ENCODE results near the gene KDM4D. TPM values are rescaled to one million over a fixed set of nuclear protein-coding genes. Genes with fewer than 3 reads are reported as not detected.

KDM4D gene
- total and polyA plus RNA-seq, 2 of the 8 experiments (the other 6 are each of a cell fraction or from before 2014, with no cell fraction given) = 1.5 to 4.5 TPM

- Histone ChIP-seq H3K4me2 (ENCODE audit: insufficient read depth in 1 of 2, low read depth in 2 of 2, low read length in 2 of 2) (no peak overlapping the region), H2BK5ac (ENCODE audit: low read depth, low read length) (no peak overlapping the region)
These were observed 47.3 kb upstream of the KDM4D start for GRCh38 chr11:94926271-94926625.

More at GRCh38 chr11:94926271-94926625, 47.3 kb upstream of the KDM4D start:
- ChIA-PET POLR2A (ENCODE audit: partially characterized antibody) (no interaction called here), CTCF (ENCODE audit: partially characterized antibody) (interaction anchor here (0.8 to 1.4 kb wide), 2 partner anchors 34 to 226 kb away, joined by 3 read pairs; no protein-coding TSS in a partner anchor)
- Histone ChIP-seq H3K23ac (ENCODE audit: insufficient read length) (no peak overlapping the region), H4K5ac (ENCODE audit: insufficient read length, low read depth, low read length) (no peak overlapping the region), H4K8ac (ENCODE audit: extremely low read depth, insufficient read depth, low read length) (no peak overlapping the region), H2BK12ac (ENCODE audit: low read depth, low read length) (no peak overlapping the region), H4K91ac (replicated peaks; ENCODE audit: insufficient read length, low read length) (no peak overlapping the region), H2BK120ac (replicated peaks; ENCODE audit: low read depth, low read length) (no peak overlapping the region), H3K36me3 (ENCODE audit: control insufficient read depth in 2 of 4, insufficient read depth in 4 of 4, low read length in 3 of 4) (no peaks in the 10 kb centered on the region), H2BK20ac (ENCODE audit: low read length) (no peak overlapping the region), H3K79me1 (ENCODE audit: low read depth, low read length) (no peaks in the 10 kb centered on the region), H3K9me3 (ENCODE audit: insufficient read depth in 2 of 2, low read depth in 1 of 2, low read length in 1 of 2) (no peaks in the 10 kb centered on the region), H3K14ac (ENCODE audit: insufficient read length) (no peak overlapping the region), H3K4ac (replicated peaks; ENCODE audit: insufficient read length, low read depth, low read length) (no peak overlapping the region), H3K18ac (ENCODE audit: extremely low read depth, low read length) (no peak overlapping the region), H3K9ac (replicated peaks in 1 of 4; ENCODE audit: extremely low read depth in 1 of 4, low read depth in 3 of 4, low read length in 3 of 4) (no peak overlapping the region), H3K4me1 (replicated peaks in 1 of 4; ENCODE audit: control insufficient read depth in 3 of 4, insufficient read depth in 4 of 4, low read length in 3 of 4) (no peaks in the 10 kb centered on the region), H3K27me3 (replicated peaks in 1 of 4; ENCODE audit: control insufficient read depth in 3 of 4, extremely low read depth in 1 of 4, insufficient read depth in 3 of 4, low read length in 3 of 4) (no peaks in the 10 kb centered on the region), H2AFZ (ENCODE audit: low read length) (no peak overlapping the region; the same call in 1 of the 2 replicates), H3K4me3 (ENCODE audit: extremely low read depth in 1 of 4, insufficient read depth in 2 of 4, low read depth in 3 of 4, low read length in 4 of 4) (no peak overlapping the region), H4K20me1 (replicated peaks in 1 of 2; ENCODE audit: control insufficient read depth in 1 of 2, insufficient read depth in 2 of 2, low read length in 2 of 2) (no peaks in the 10 kb centered on the region), H3K56ac (replicated peaks; ENCODE audit: insufficient read length, low read depth, low read length) (no peak overlapping the region), H2BK15ac (ENCODE audit: low read length) (no peak overlapping the region), H3K23me2 (ENCODE audit: low read depth, low read length) (no peaks in the 10 kb centered on the region), H2AK5ac (ENCODE audit: low read depth, low read length) (no peak overlapping the region), H3K27ac (ENCODE audit: low read depth, low read length) (no peak overlapping the region), H3K79me2 (ENCODE audit: control insufficient read depth in 1 of 2, insufficient read depth in 2 of 2, low read length in 2 of 2) (no peaks in the 10 kb centered on the region)
- TF ChIP-seq TEAD4 (IDR thresholded peaks at IDR 0.05; ENCODE audit: low read depth, low read length) (no peak), SIRT6 (IDR thresholded peaks at IDR 0.05; ENCODE audit: low read length) (no peak), JUND (IDR thresholded peaks at IDR 0.05; ENCODE audit: low read length) (no peak), SP4 (IDR thresholded peaks at IDR 0.05; ENCODE audit: low read length) (no peak), BRCA1 (IDR thresholded peaks at IDR 0.05; ENCODE audit: low read depth, low read length) (no peak), MAFK (IDR thresholded peaks at IDR 0.05; ENCODE audit: low read depth, low read length) (no peak), MAX (IDR thresholded peaks at IDR 0.05) (no peak), USF2 (IDR thresholded peaks at IDR 0.05; ENCODE audit: low read length) (no peak), ASH2L (IDR thresholded peaks at IDR 0.05; ENCODE audit: low read length) (no peak), BACH1 (IDR thresholded peaks at IDR 0.05; ENCODE audit: low read length) (no peak), CEBPB (IDR thresholded peaks at IDR 0.05; ENCODE audit: low read depth, low read length) (no peak), EGR1 (IDR thresholded peaks at IDR 0.05; ENCODE audit: borderline replicate concordance, low read depth, low read length) (no peak)
- DNase-seq (ENCODE audit: low read depth in 1 of 2, low spot score in 2 of 2) (no peak), FAIRE-seq (no peak)

Data from H1 (cell line).